ENCODE results near the gene IL5. TPM values are rescaled to one million over a fixed set of nuclear protein-coding genes. Genes with fewer than 3 reads are reported as not detected.
A peak's percentile ranks its signal among the peaks of the same experiment; 100 is the strongest.
"Not testable (repeated sequence)": the region's sequence is repeated elsewhere in the genome, so short reads cannot be mapped to it uniquely, and the experiment has no call there.

Gene IL5
- total RNA-seq: 10 to 100 TPM in 2 of 3 donors, 1 to 10 TPM in 1; 3.6 to 24.1 (median 17.5) TPM

DNA sequence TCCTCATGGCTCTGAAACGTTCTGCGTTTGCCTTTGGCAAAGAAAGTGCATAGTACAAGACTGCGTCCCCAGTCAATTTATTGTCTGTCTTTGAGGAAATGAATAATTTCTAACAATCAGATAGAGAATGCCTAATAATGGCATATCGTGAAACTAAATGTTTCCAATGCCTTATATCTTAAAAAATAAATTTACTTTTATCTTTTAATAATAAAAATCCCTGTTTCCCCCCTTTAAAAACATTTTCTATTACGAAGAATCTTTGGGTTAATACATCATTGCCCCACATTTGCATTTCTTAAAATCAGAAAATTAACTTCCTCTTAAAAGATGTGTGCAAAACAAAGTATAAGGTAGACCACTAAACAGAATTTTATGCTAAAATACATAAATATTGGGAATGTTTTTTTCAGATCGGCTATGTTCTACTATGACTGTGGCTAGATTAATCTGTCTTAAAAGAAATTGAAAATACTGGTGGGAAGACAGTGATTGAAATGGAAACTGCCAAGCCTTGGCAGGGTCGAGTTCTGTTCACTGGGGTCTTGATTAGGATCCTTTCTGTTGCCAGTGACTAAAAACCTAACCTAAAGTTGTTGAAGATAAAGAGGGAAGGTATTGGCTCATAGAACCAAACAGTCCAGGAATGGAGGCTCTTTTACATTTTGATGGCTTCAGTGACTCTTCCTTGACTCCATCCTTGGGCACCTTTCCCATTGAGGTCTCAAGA, at the start of gene IL5:
Gene IL5, minus strand, starts transcription at position 51 of the 730 bp plus-strand sequence. Its CDS starts 44 bp downstream, at position 7.
- ATAC-seq (peak in 1 of 2 donors; percentile 41), DNase-seq (no peak)
- H3K27me3 Mint-ChIP-seq (ENCODE audit: low read depth): no peaks in the 10 kb centered on the region
- H3K36me3 Mint-ChIP-seq (ENCODE audit: insufficient read depth): no peaks in the 10 kb centered on the region
- peaks cover 8% of the 10 kb centered on the region for H3K4me1 Mint-ChIP-seq (ENCODE audit: low read depth)
- peak within 1 kb of the TSS; percentile 42 for H3K4me3 Mint-ChIP-seq
- no peaks in the 10 kb centered on the region for H3K9me3 Mint-ChIP-seq

DNA sequence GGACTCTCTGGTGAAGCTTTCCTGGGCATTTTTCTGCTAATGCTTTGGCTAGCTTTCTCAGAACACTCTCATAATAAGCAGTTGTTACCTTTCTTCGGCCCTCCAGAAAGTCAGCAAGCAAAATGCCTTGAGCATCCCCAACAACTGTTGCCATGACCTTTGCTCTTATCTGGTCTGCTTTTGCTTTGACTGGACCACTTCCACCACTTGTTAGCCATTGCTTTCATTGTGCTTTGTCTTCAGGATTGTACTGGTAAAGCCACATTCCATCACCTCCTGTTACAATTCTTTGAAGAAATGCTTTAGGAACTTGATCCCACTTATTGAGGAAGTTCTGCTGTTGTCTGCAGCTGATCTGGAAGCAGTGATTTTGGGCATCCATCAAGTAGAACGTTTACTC, 49.2 kb upstream of the IL5 start:
- ATAC-seq (no peak), DNase-seq (no peak)
- H3K9me3 Mint-ChIP-seq: no peaks in the 10 kb centered on the region
- no peaks in the 10 kb centered on the region for H3K27me3 Mint-ChIP-seq (ENCODE audit: low read depth)
- no peak overlapping the region for H3K4me3 Mint-ChIP-seq
- peaks cover 52% of the 10 kb centered on the region for H3K36me3 Mint-ChIP-seq (ENCODE audit: insufficient read depth)
- H3K4me1 Mint-ChIP-seq (ENCODE audit: low read depth): no peaks in the 10 kb centered on the region

DNA sequence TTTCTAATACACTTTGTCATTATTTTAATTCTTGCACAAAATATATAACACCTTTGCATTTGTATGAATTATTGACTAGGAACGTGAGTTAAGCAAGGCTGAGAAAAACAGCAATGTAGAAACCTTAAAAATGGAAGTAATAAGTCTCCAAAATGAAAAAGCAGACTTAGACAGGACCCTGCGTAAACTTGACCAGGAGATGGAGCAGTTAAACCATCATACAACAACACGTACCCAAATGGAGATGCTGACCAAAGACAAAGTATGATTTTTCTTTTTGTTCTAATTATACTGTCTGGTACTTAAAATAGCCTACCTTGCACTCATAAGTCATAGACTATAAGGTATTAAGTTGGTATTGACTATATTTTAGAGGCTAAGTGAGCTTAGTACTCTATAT, 47.8 kb upstream of the IL5 start:
- H3K9me3 Mint-ChIP-seq: no peaks in the 10 kb centered on the region
- no peak overlapping the region for H3K4me3 Mint-ChIP-seq
- H3K36me3 Mint-ChIP-seq (ENCODE audit: insufficient read depth): peaks cover 48% of the 10 kb centered on the region
- H3K27me3 Mint-ChIP-seq (ENCODE audit: low read depth): no peaks in the 10 kb centered on the region
- ATAC-seq (no peak), DNase-seq (no peak)
- no peaks in the 10 kb centered on the region for H3K4me1 Mint-ChIP-seq (ENCODE audit: low read depth)

DNA sequence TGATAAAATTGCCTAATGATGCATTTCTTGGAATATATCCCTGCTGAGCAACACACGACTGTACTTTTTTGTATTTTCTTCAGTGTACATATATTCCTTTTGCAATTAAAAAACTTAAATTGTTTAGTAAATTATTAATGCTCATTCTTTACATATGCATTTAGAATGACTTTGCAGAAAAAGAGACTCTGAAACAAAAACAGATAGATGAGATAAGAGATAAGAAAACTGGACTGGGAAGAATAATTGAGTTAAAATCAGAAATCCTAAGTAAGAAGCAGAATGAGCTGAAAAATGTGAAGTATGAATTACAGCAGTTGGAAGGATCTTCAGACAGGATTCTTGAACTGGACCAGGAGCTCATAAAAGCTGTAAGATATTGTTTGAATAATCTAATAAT, 46.1 kb upstream of the IL5 start:
- Mint-ChIP-seq H3K36me3 (ENCODE audit: insufficient read depth) (peaks cover 50% of the 10 kb centered on the region), H3K9me3 (no peaks in the 10 kb centered on the region), H3K4me3 (no peak overlapping the region), H3K27me3 (ENCODE audit: low read depth) (no peaks in the 10 kb centered on the region), H3K4me1 (ENCODE audit: low read depth) (no peaks in the 10 kb centered on the region)
- DNase-seq: no peak
- ATAC-seq: no peak

DNA sequence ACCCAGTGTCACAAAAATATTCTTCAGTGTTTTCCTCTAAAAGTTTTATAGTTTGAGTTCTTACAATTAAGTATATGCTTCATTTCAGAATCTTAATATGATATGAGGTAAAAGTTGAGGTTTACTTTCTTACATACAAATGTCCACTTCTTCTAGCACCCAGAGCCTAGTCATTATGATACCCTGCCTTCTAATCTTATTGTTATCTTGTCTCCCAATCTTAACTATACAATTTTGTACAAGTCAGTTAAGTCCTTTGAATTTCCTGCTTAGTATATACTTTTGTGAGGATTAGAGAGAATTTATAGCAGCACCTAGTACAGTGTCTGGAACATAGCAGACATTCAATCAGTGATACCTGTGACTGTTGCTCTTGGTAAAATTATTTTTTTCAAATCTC, 42.7 kb upstream of the IL5 start:
- peaks cover 55% of the 10 kb centered on the region for H3K36me3 Mint-ChIP-seq (ENCODE audit: insufficient read depth)
- no peaks in the 10 kb centered on the region for H3K27me3 Mint-ChIP-seq (ENCODE audit: low read depth)
- ATAC-seq: no peak
- no peak overlapping the region for H3K4me3 Mint-ChIP-seq
- H3K4me1 Mint-ChIP-seq (ENCODE audit: low read depth): no peaks in the 10 kb centered on the region
- DNase-seq: no peak
- no peaks in the 10 kb centered on the region for H3K9me3 Mint-ChIP-seq

DNA sequence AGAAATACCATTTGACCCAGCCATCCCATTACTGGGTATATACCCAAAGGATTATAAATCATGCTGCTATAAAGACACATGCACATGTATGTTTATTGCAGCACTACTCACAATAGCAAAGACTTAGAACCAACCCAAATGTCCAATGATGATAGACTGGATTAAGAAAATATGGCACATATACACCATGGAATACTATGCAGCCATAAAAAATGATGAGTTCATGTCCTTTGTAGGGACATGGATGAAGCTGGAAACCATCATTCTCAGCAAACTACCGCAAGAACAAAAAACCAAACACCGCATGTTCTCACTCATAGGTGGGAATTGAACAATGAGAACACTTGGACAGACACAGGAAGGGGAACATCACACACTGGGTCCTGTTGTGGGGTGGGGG, 41.2 kb upstream of the IL5 start:
- H3K27me3 Mint-ChIP-seq (ENCODE audit: low read depth); DNase-seq; ATAC-seq; H3K4me1 Mint-ChIP-seq (ENCODE audit: low read depth); H3K9me3 Mint-ChIP-seq; H3K4me3 Mint-ChIP-seq: not testable (repeated sequence)
- peaks cover 49% of the 10 kb centered on the region for H3K36me3 Mint-ChIP-seq (ENCODE audit: insufficient read depth)

DNA sequence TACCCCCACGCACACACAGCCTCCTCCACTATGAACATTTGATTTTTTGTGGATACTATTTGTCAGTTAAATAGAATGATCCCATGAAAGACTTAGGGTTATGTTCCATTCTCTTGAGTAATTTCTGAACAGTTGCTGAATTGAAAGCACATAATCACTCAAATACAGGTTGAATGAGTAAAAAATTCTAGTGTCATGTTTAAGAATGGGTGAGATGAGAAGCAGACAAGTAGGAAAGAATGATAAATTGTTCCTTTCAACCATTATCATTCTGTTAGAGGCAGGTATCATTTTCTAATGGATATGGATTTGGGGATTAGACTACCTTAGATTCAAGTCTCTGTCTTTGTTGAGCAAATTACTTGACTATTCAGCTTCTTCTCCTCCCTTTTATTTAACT, 32.8 kb upstream of the IL5 start:
- Mint-ChIP-seq H3K36me3 (ENCODE audit: insufficient read depth) (peaks cover 44% of the 10 kb centered on the region), H3K9me3 (no peaks in the 10 kb centered on the region), H3K27me3 (ENCODE audit: low read depth) (no peaks in the 10 kb centered on the region), H3K4me1 (ENCODE audit: low read depth) (peaks cover 21% of the 10 kb centered on the region), H3K4me3 (no peak overlapping the region)
- DNase-seq (no peak), ATAC-seq (peak; percentile 53 to 66)

DNA sequence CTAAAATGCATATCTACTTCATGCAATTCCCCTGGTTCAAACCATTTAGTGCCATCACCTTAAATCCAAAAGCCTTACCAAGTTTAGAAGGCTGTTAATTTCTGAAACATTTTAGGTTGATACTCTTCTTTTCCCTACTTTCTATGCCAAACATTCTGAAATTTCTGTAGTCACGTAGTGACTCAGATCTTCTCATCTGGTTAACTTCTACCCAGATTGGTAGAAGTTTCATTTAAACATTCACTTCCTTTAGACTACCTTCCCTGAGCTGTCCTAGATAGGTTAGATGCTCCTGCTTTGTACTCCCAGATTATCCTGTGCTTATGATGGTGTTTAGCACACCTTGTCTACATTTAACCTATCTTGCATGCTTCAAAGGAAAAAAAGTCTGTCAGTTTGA, 23.3 kb upstream of the IL5 start:
- Mint-ChIP-seq H3K9me3 (peaks cover 5% of the 10 kb centered on the region), H3K27me3 (ENCODE audit: low read depth) (no peaks in the 10 kb centered on the region), H3K4me1 (ENCODE audit: low read depth) (peaks cover 25% of the 10 kb centered on the region), H3K4me3 (no peak overlapping the region), H3K36me3 (ENCODE audit: insufficient read depth) (peaks cover 32% of the 10 kb centered on the region)
- ATAC-seq: no peak
- no peak for DNase-seq

DNA sequence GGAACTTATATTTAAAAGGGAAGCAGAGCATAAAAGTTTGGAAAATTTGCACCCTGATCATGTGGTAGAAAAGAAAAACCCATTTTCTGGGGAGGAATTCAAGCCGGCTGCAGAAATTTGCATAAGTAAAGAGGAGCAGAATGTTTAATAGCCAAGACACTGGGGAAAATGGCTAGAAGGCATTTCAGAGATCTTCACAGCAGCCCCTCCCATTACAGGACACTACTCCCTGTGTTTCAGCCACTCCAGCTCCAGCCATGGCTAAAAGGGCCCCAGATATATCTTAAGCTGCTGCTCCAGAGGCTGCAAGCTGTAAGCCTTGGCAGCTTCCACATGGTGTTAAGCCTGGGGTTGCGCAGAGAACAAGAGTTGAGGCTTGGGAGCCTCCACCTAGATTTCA, 21.2 kb upstream of the IL5 start:
- not testable (repeated sequence) for ATAC-seq; DNase-seq; H3K9me3 Mint-ChIP-seq; H3K27me3 Mint-ChIP-seq (ENCODE audit: low read depth); H3K4me3 Mint-ChIP-seq
- Mint-ChIP-seq H3K36me3 (ENCODE audit: insufficient read depth) (peaks cover 27% of the 10 kb centered on the region), H3K4me1 (ENCODE audit: low read depth) (peaks cover 22% of the 10 kb centered on the region)

DNA sequence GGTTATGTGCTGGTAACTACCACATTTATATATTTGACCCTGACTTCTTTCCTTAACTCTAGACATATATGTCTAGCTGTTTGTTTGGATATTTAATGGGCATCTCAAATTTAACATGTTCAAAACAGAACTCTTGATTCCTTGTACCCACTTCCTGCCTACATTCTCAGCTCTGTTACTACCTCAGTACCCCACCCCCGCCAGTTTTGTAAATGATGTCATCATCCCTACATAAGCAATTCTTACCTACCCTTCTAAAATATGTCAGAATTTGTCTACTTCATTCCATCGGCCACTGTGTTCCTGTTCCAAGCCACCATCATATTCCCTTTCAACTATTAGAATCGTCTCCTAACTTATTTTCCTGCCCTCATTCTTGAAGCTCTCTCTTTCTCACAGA, 18.3 kb upstream of the IL5 start:
- ATAC-seq (no peak), DNase-seq (no peak)
- H3K27me3 Mint-ChIP-seq (ENCODE audit: low read depth): no peaks in the 10 kb centered on the region
- no peak overlapping the region for H3K4me3 Mint-ChIP-seq
- peaks cover 33% of the 10 kb centered on the region for H3K4me1 Mint-ChIP-seq (ENCODE audit: low read depth)
- H3K36me3 Mint-ChIP-seq (ENCODE audit: insufficient read depth): peaks cover 10% of the 10 kb centered on the region
- H3K9me3 Mint-ChIP-seq: peaks cover 5% of the 10 kb centered on the region

DNA sequence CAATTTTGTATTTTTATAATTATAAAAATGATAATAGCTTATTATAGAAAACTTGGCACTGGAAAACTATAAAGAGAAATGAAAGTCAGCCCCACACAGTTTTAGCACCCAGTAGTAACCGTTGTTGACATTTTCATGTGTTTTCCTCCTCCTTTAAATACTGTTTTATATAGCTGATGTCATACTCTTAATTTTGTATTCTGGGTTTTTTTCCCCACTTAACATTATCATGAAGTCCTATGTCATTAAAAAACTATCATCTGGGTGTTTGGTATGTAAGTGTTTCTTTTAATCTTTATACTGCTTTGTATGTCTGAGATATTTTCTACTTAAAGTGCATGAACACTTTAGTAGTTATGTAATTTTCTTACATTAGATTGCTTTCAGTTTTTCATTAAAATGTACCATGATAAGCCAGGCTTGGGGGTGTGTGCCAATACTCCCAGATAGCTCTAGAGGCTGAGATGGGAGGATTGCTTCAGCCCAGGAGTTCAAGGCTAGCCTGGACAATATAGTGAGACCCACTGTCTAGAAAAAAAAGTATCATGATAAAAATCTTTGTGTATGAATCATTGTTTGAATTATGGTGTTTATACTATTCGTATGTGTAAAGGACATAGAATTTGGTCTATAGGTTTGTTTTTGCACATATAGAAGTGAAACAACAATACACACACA, 16.2 kb upstream of the IL5 start:
- H3K9me3 Mint-ChIP-seq: peaks cover 7% of the 10 kb centered on the region
- H3K27me3 Mint-ChIP-seq (ENCODE audit: low read depth): no peaks in the 10 kb centered on the region
- ATAC-seq: no peak
- peaks cover 29% of the 10 kb centered on the region for H3K4me1 Mint-ChIP-seq (ENCODE audit: low read depth)
- no peak for DNase-seq
- peaks cover 3% of the 10 kb centered on the region for H3K36me3 Mint-ChIP-seq (ENCODE audit: insufficient read depth)
- peak overlapping the region; percentile 45 for H3K4me3 Mint-ChIP-seq

DNA sequence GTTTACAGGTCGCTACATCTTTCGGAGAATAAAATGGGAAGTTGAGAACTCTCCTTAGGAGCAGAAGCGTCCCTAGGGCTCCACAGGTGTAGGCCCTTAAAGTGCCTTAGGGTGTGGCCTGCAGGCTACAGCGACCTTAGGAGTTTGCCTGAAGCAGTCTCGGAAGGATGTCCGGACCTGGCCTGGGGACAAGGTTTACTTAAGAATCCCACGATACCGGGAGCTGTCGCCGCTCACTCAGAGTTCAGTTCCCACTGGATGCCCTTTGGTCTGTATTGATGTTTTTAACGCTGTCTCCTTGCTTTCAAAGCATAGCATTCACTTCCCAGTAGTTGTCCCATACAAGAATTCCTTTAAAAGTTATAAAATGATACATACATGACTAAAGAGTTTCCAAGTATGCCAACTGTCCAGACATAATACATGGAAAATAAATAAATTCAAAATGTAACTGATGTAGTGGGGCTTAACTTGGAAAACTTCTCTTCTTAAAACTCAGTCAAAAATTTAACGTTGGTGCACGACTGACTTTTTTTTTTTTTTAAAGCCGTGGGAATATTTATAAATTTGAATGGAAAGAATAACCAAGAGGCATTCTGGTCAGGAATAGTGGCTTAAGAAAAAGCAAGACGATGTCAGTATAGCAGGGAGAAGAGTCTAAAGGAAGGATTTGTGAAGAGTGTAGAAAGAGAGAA, 14.3 kb upstream of the IL5 start:
- peak overlapping the region; percentile 99 for H3K4me3 Mint-ChIP-seq
- DNase-seq: peak; percentile 14

DNA sequence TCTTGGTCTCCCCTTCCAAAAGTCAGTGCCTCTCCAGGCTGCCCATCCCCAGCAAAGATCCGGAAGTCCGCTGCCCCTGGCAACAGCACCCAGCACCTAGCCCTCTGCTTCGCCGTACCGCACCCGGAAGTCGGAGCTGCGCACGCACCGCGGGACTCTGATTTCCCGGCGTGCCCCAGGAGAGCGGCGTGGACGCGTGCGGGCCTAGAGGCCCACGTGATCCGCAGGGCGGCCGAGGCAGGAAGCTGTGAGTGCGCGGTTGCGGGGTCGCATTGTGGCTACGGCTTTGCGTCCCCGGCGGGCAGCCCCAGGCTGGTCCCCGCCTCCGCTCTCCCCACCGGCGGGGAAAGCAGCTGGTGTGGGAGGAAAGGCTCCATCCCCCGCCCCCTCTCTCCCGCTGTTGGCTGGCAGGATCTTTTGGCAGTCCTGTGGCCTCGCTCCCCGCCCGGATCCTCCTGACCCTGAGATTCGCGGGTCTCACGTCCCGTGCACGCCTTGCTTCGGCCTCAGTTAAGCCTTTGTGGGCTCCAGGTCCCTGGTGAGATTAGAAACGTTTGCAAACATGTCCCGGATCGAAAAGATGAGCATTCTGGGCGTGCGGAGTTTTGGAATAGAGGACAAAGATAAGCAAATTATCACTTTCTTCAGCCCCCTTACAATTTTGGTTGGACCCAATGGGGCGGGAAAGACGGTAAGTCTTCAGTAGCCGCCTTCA, 13.6 kb upstream of the IL5 start, which contains the start of gene RAD50:
Gene RAD50, plus strand, starts transcription at position 215 of the 715 bp plus-strand sequence. Its CDS starts 348 bp downstream, at position 563.
- Mint-ChIP-seq H3K27me3 (ENCODE audit: low read depth) (no peaks in the 10 kb centered on the region), H3K9me3 (peaks cover 7% of the 10 kb centered on the region), H3K4me3 (peak within 1 kb of the TSS; percentile 99), H3K4me1 (ENCODE audit: low read depth) (peaks cover 29% of the 10 kb centered on the region), H3K36me3 (ENCODE audit: insufficient read depth) (peaks cover 3% of the 10 kb centered on the region)
- peak; percentile 99 for ATAC-seq
- peak; percentile 86 for DNase-seq

More for the DNA sequence above, 14.3 kb upstream of the IL5 start:
- Mint-ChIP-seq H3K27me3 (ENCODE audit: low read depth) (no peaks in the 10 kb centered on the region), H3K4me1 (ENCODE audit: low read depth) (peaks cover 29% of the 10 kb centered on the region), H3K36me3 (ENCODE audit: insufficient read depth) (peaks cover 3% of the 10 kb centered on the region), H3K9me3 (peaks cover 7% of the 10 kb centered on the region)
- peak; percentile 30 to 43 for ATAC-seq

DNA sequence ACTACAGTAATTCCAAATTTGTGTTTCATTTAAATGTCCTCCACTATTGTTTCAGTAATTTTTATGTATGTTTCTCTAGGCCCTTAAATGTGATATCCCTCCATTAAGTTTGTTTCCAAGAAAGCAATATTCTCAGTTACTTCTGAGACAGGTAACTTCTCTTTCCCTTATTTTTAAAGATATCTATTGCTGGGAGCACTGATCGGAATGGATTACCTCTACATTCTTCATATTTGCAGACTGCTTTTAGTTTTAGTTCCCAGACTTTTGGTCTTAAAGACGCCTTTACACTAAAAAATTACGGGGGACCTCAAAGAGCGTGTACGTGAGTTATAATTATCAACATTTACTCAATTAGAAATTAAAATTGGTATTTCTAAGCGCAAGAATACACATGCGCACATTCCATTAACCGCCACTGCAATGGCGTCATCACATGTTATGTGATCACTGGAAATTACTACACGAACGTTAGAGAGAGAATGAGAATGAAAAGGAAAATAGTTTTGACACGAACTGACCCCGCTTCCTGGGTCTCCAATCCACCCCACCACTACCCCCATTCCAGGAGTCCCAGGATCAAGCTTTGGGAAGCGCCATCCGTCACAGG, 12.9 kb upstream of the IL5 start:
- no peaks in the 10 kb centered on the region for H3K27me3 Mint-ChIP-seq (ENCODE audit: low read depth)
- H3K4me3 Mint-ChIP-seq: peak overlapping the region; percentile 99
- peaks cover 3% of the 10 kb centered on the region for H3K36me3 Mint-ChIP-seq (ENCODE audit: insufficient read depth)
- H3K9me3 Mint-ChIP-seq: peaks cover 7% of the 10 kb centered on the region
- ATAC-seq (no peak), DNase-seq (no peak)
- H3K4me1 Mint-ChIP-seq (ENCODE audit: low read depth): peaks cover 29% of the 10 kb centered on the region

Measured in activated T-cell treated with anti-CD3 and anti-CD28 coated beads, Interleukin-2, amount 50 U/mL, for 4 hours (primary cell).